IMR-90 (cell line): Measurements from ENCODE around the gene NR4A1. TPM values are rescaled to one million over a fixed set of nuclear protein-coding genes. Genes with fewer than 3 reads are reported as not detected.

Source experiments
- ATAC-seq: fragments of 200-7000 bp; cut with Tn5 transposase; 2 replicates; pipeline ENCODE4 v1.9.1; 2020; ENCODE audit warnings: low read depth, mild to moderate bottlenecking, moderate library complexity
- BruUV-seq: library from RNA; stranded (reverse); fragments of 400-500 nt; replicated peaks from 2 replicates; lab custom pipeline; 2021; lab: Mats Ljungman, UMichigan
- CTCF ChIA-PET: fragments of 300-600 bp; formaldehyde crosslinking; extraction: SDS; loops from one replicate; lab custom pipeline; 2021; ENCODE audit warnings: antibody characterized with exemption; lab: Yijun Ruan, JAX
- POLR2A ChIA-PET: fragments of 300-600 bp; sonication (Branson Sonifier 250); formaldehyde crosslinking; loops from one replicate; lab custom pipeline; 2022; ENCODE audit warnings: antibody characterized with exemption; ENCODE audit not compliant: unreplicated experiment; lab: Charles Lee
- DNase-seq: peaks from one replicate; pipeline ENCODE4 v3.0.0; 2013
- H2AFZ ChIP-seq: replicated peaks from 2 replicates; pipeline ENCODE3; 2013; ENCODE audit warnings: low read length, mild to moderate bottlenecking; ENCODE audit not compliant: poor library complexity
- H2AK5ac ChIP-seq: 2 replicates; pipeline ENCODE4 v1.6.1; 2013; ENCODE audit warnings: low read depth, low read length, inconsistent platforms
- H2AK9ac ChIP-seq: replicated peaks from 2 replicates; pipeline ENCODE3; 2013; ENCODE audit warnings: mild to moderate bottlenecking, low read depth, low read length, moderate library complexity; ENCODE audit not compliant: poor library complexity
- H2BK120ac ChIP-seq: 2 replicates; pipeline ENCODE4 v1.6.1; 2013; ENCODE audit warnings: low read depth, low read length, inconsistent platforms
- H2BK15ac ChIP-seq: 3 replicates; pipeline ENCODE4 v1.6.1; 2013; ENCODE audit warnings: low read depth, low read length, inconsistent platforms
- H2BK20ac ChIP-seq: 2 replicates; pipeline ENCODE4 v1.6.1; 2013; ENCODE audit warnings: low read depth, mild to moderate bottlenecking, inconsistent platforms, low read length, moderate library complexity
- H2BK5ac ChIP-seq: 2 replicates; pipeline ENCODE4 v1.6.1; 2013; ENCODE audit warnings: mild to moderate bottlenecking, low read depth, low read length, inconsistent platforms; ENCODE audit not compliant: poor library complexity, severe bottlenecking
- H3K14ac ChIP-seq: replicated peaks from 2 replicates; pipeline ENCODE4 v1.6.1; 2013; ENCODE audit warnings: low read depth, low read length, inconsistent platforms
- H3K18ac ChIP-seq: 2 replicates; pipeline ENCODE4 v1.6.1; 2013; ENCODE audit warnings: low read depth, low read length, control low read depth
- H3K23ac ChIP-seq: 2 replicates; pipeline ENCODE4 v1.6.1; 2013; ENCODE audit warnings: low read depth, low read length, inconsistent platforms
- H3K27ac ChIP-seq: 2 replicates; pipeline ENCODE4 v1.5.1; 2013; ENCODE audit warnings: mild to moderate bottlenecking, control low read depth, low read length; ENCODE audit not compliant: insufficient read depth
- H3K27me3 ChIP-seq: 2 replicates; pipeline ENCODE4 v1.6.1; 2013; ENCODE audit warnings: low read length; ENCODE audit not compliant: control insufficient read depth, insufficient read depth
- H3K36me3 ChIP-seq: 2 replicates; pipeline ENCODE4 v1.6.1; 2013; ENCODE audit warnings: low read length, mixed read lengths; ENCODE audit not compliant: control insufficient read depth, insufficient read depth
- H3K4ac ChIP-seq: 2 replicates; pipeline ENCODE4 v1.6.1; 2013; ENCODE audit warnings: low read depth, low read length, inconsistent platforms
- H3K4me1 ChIP-seq: 2 replicates; pipeline ENCODE4 v1.6.1; 2013; ENCODE audit warnings: low read length, mixed read lengths; ENCODE audit not compliant: control insufficient read depth, insufficient read depth
- H3K4me2 ChIP-seq: 2 replicates; pipeline ENCODE4 v1.6.1; 2013; ENCODE audit warnings: low read depth, mild to moderate bottlenecking, control low read depth, low read length, moderate library complexity
- H3K4me3 ChIP-seq: 2 replicates; pipeline ENCODE4 v1.5.1; 2013; ENCODE audit warnings: low read depth, mild to moderate bottlenecking, control low read depth, low read length, moderate library complexity; ENCODE audit not compliant: insufficient read depth
- H3K56ac ChIP-seq: 2 replicates; pipeline ENCODE4 v1.6.1; 2013; ENCODE audit warnings: low read length, inconsistent platforms; ENCODE audit not compliant: insufficient read depth; ENCODE audit errors: extremely low read depth
- H3K79me1 ChIP-seq, 2 experiments: 2 replicates each; pipeline ENCODE4 v1.6.1; 2013; ENCODE audit warnings: low read length in 2 of 2, inconsistent platforms in 1 of 2, low read depth in 1 of 2
- H3K9ac ChIP-seq: 2 replicates; pipeline ENCODE4 v1.6.1; 2013; ENCODE audit warnings: low read depth, low read length, control low read depth
- H3K9me1 ChIP-seq: 2 replicates; pipeline ENCODE4 v1.6.1; 2013; ENCODE audit warnings: low read length, inconsistent platforms; ENCODE audit not compliant: insufficient read depth
- H3K9me3 ChIP-seq: 2 replicates; pipeline ENCODE4 v1.6.1; 2013; ENCODE audit warnings: low read length; ENCODE audit not compliant: control insufficient read depth, insufficient read depth
- H4K20me1 ChIP-seq: 2 replicates; pipeline ENCODE4 v1.6.1; 2013; ENCODE audit warnings: low read length, inconsistent platforms; ENCODE audit not compliant: insufficient read depth
- H4K5ac ChIP-seq: 2 replicates; pipeline ENCODE4 v1.6.1; 2013; ENCODE audit warnings: mild to moderate bottlenecking, low read depth, low read length, control low read depth
- H4K8ac ChIP-seq, 2 experiments: 2 replicates each; pipeline ENCODE4 v1.6.1; 2013; ENCODE audit warnings: low read depth in 2 of 2, low read length in 2 of 2, control low read depth in 1 of 2, inconsistent platforms in 1 of 2
- H4K91ac ChIP-seq: 2 replicates; pipeline ENCODE4 v1.6.1; 2013; ENCODE audit warnings: low read depth, low read length, inconsistent platforms; ENCODE audit not compliant: insufficient read depth
- BHLHE40 ChIP-seq: fragments of 150-350 bp; IDR thresholded peaks from 2 replicates; pipeline ENCODE4 v1.6.1; 2016; ENCODE audit warnings: mild to moderate bottlenecking, low read depth, low read length
- CHD1 ChIP-seq: IDR thresholded peaks from 2 replicates; pipeline ENCODE4 v1.6.1; 2012; ENCODE audit warnings: low read depth, low read length, improper control_type of control experiment
- CTCF ChIP-seq: conservative IDR thresholded peaks from 2 replicates; pipeline ENCODE4 v1.5.1; 2012; ENCODE audit warnings: mild to moderate bottlenecking, low read depth, low read length, improper control_type of control experiment
- ELK1 ChIP-seq: fragments of 150-350 bp; IDR thresholded peaks from 2 replicates; pipeline ENCODE4 v1.6.1; 2016; ENCODE audit warnings: low read depth, mild to moderate bottlenecking, low read length, moderate library complexity, borderline replicate concordance
- RAD21 ChIP-seq: IDR thresholded peaks from 2 replicates; pipeline ENCODE4 v1.6.1; 2012; ENCODE audit warnings: low read length, improper control_type of control experiment
- RCOR1 ChIP-seq: IDR thresholded peaks from 2 replicates; pipeline ENCODE4 v1.6.1; 2012; ENCODE audit warnings: mild to moderate bottlenecking, low read length, improper control_type of control experiment; ENCODE audit not compliant: insufficient replicate concordance
- RFX5 ChIP-seq: IDR thresholded peaks from 2 replicates; pipeline ENCODE4 v1.8.0; 2012; ENCODE audit warnings: low read depth, mild to moderate bottlenecking, low read length, moderate library complexity
- SMC3 ChIP-seq: fragments of 150-350 bp; IDR thresholded peaks from 2 replicates; pipeline ENCODE4 v1.6.1; 2016; ENCODE audit warnings: low read depth, mild to moderate bottlenecking, antibody characterized with exemption, low read length, moderate library complexity
- USF2 ChIP-seq: fragments of 150-350 bp; IDR thresholded peaks from 2 replicates; pipeline ENCODE4 v1.6.1; 2017; ENCODE audit warnings: mild to moderate bottlenecking, antibody characterized with exemption, low read length, low read depth
- WGBS, 2 experiments: methylation state at CpG; one replicate each; pipeline versions ENCODE4 v1.1.5 to v1.1.7; 2013; ENCODE audit warnings: missing lambda C conversion rate in 2 of 2; ENCODE audit not compliant: insufficient read length in 1 of 2; ENCODE audit errors: extremely low coverage in 2 of 2; 5-methylcytosine and 5-hydroxymethylcytosine counted together
- dilution Hi-C: fragments of 300-500 bp; cut with HindIII; formaldehyde crosslinking; loops from one replicate; pipeline ENCODE4 v1.14.3; 2018; ENCODE audit warnings: low sequenced_read_pairs; ENCODE audit not compliant: unreplicated experiment
- in situ Hi-C: fragments of 300-500 bp; cut with MboI; formaldehyde crosslinking; loops from 3 replicates; pipeline ENCODE4 v1.14.3; 2019; ENCODE audit warnings: low sequenced_read_pairs, inconsistent platforms, mixed read lengths
- intact Hi-C: fragments of 100-400 bp; cut with micrococcal nuclease; formaldehyde crosslinking; loops from 2 replicates; pipeline ENCODE4 v1.10.0; 2022
- polyA plus RNA-seq, 3 experiments: library from polyadenylated mRNA; depleted of rRNA; stranded (reverse); fragments of >200 nt; gene quantifications; 2 replicates each; pipeline ENCODE4 v1.2.3, GENCODE V29; 2012; ENCODE audit warnings: low replicate concordance in 1 of 3
- total RNA-seq: library from RNA; depleted of rRNA; stranded (reverse); fragments of >200 nt; gene quantifications from 2 replicates; pipeline ENCODE4 v1.2.3, GENCODE V29; 2012

NR4A1 gene
- total and polyA plus RNA-seq, 2 of the 4 experiments (the other 2 are of a cell fraction) = 6.6 to 34.1 TPM

- H3K4me2 ChIP-seq = no peak overlapping the region
- ChIA-PET CTCF (no interaction called here), POLR2A (no interaction called here)
- H3K23ac ChIP-seq = no peak overlapping the region
- TF ChIP-seq SMC3 = no peak
- TF ChIP-seq CTCF = no peak
- TF ChIP-seq RFX5 = no peak
- no peak for TF ChIP-seq RCOR1
- TF ChIP-seq RAD21 = no peak
- TF ChIP-seq USF2 = no peak
- no peak for TF ChIP-seq CHD1
- no peak for TF ChIP-seq ELK1
- no peak for TF ChIP-seq BHLHE40
- no TSS peak for BruUV-seq
- peak; percentile 44 for DNase-seq
- H3K4me1 ChIP-seq = peaks cover under 1% of the 10 kb centered on the region
- H3K9ac ChIP-seq = no peak overlapping the region
- H4K91ac ChIP-seq = no peak overlapping the region
- H2AFZ ChIP-seq = peak overlapping the region; percentile 13
- no peak overlapping the region for H3K14ac ChIP-seq
- no peak overlapping the region for H3K18ac ChIP-seq
- H4K5ac ChIP-seq = no peak overlapping the region
- peaks cover 38% of the 10 kb centered on the region for H4K20me1 ChIP-seq
- H2BK5ac ChIP-seq = no peak overlapping the region
- no peak overlapping the region for H2BK120ac ChIP-seq
- H3K79me1 ChIP-seq = peaks cover 13 to 76% of the 10 kb centered on the region in 2 experiments; a peak in 3 of 4 replicates
- peaks cover 30% of the 10 kb centered on the region for H3K9me1 ChIP-seq
- H3K36me3 ChIP-seq = peaks cover 3% of the 10 kb centered on the region; the same call in 1 of the 2 replicates
- no peak overlapping the region for H3K56ac ChIP-seq
- H3K27me3 ChIP-seq = no peaks in the 10 kb centered on the region
- H2AK5ac ChIP-seq = 0 out of 2 replicates have a peak overlapping the region, but pooled peaks have one; percentile 2
- WGBS, 2 experiments = 67% methylated on average over 3 of the region's 6 CpGs; no CpG with 5 or more reads in 1 of the 2 experiments
- intact Hi-C loops (no loop called here), in situ Hi-C loops (no loop called here), dilution Hi-C loops (no loop called here)
- ATAC-seq = peak; percentile 43
- no peak overlapping the region for H3K27ac ChIP-seq
- H3K9me3 ChIP-seq = no peaks in the 10 kb centered on the region
- H2BK20ac ChIP-seq = no peak overlapping the region
- H2AK9ac ChIP-seq = no peak overlapping the region
- H3K4ac ChIP-seq = no peak overlapping the region
- no peak overlapping the region for H4K8ac ChIP-seq
- H2BK15ac ChIP-seq = no peak overlapping the region
- H3K4me3 ChIP-seq = no peak overlapping the region
Measured at GRCh38 chr12:52041695-52042123, 9.5 kb upstream of the NR4A1 start.
